ENCODE measurements around the gene NEK11. TPM values are rescaled to one million over a fixed set of nuclear protein-coding genes. Genes with fewer than 3 reads are reported as not detected.

NEK11 gene
- total RNA-seq, 1 donor from 2014 or later: 1.1 TPM

DNA sequence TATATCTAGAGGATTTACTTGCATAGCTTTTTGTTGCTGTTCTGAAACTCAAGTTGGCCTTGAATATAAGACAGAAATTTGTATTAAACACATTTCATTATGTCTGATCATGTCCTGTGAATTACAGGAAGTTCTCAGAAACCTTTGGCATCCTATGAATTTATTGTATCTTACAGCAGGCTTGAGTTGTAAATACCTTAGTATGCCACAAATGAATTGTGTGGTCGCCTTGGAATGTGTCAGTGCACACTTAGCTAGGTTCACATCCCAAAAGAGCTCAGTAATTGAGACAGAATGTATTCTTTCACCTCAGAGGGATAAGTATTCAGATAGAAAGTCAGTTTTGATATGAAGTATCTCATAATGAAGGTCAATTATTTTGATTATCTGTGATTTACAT, 83.4 kb downstream of the NEK11 start:
- Mint-ChIP-seq H3K9me3 (no peaks in the 10 kb centered on the region), H3K27me3 (no peaks in the 10 kb centered on the region), H3K27ac (no peak overlapping the region), H3K4me3 (no peak overlapping the region), H3K36me3 (ENCODE audit: low read depth) (no peaks in the 10 kb centered on the region), H3K4me1 (no peaks in the 10 kb centered on the region)
- DNase-seq: no peak
- intact Hi-C loops (cut with micrococcal nuclease): no loop called here

DNA sequence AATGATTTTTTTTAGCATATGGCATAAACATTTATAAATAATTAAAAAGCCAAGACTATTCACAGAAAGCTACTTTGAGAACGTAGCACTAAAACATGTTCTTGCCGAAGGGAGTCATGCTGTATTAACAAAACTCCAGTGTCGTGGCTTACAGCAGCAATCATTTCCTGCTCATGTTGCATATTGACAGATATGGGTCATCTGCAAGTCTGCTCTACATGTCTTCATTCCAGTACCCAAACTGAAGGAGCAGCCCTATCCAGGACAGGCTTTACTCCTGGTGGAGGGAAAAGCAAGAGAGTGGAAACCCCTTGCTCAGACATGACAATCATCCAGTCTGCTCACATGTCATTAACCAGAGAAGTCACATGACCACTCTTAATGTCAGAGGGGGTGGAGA, 87.6 kb downstream of the NEK11 start:
- H3K27me3 Mint-ChIP-seq: no peaks in the 10 kb centered on the region
- H3K36me3 Mint-ChIP-seq (ENCODE audit: low read depth): no peaks in the 10 kb centered on the region
- DNase-seq: no peak
- H3K4me1 Mint-ChIP-seq: no peaks in the 10 kb centered on the region
- peaks cover 13% of the 10 kb centered on the region for H3K9me3 Mint-ChIP-seq
- H3K27ac Mint-ChIP-seq: no peak overlapping the region
- H3K4me3 Mint-ChIP-seq: no peak overlapping the region
- intact Hi-C loops (cut with micrococcal nuclease): no loop called here

DNA sequence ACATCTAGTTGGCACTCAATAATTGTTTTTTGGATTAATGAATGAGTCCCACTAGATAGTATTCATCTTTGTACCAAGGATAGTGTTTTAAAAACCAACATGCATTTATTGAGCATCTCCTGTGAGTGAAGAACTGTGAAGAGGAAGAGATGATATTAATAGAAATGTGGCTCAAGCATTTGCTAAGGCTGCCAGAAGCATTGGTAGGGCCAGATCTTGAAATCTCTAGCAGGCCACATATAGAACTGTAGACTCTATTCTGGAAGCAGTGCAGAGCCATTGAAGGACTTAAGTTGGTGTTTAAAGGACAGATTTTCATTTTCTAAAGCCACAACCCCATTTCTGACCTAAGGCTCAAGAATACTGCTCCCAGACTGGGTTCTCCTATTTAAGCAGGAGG, 99.0 kb downstream of the NEK11 start:
- H3K36me3 Mint-ChIP-seq (ENCODE audit: low read depth): no peaks in the 10 kb centered on the region
- no peaks in the 10 kb centered on the region for H3K4me1 Mint-ChIP-seq
- H3K27ac Mint-ChIP-seq: no peak overlapping the region
- no peak for DNase-seq
- intact Hi-C loops (cut with micrococcal nuclease): no loop called here
- no peak overlapping the region for H3K4me3 Mint-ChIP-seq
- peaks cover 9% of the 10 kb centered on the region for H3K9me3 Mint-ChIP-seq
- no peaks in the 10 kb centered on the region for H3K27me3 Mint-ChIP-seq

DNA sequence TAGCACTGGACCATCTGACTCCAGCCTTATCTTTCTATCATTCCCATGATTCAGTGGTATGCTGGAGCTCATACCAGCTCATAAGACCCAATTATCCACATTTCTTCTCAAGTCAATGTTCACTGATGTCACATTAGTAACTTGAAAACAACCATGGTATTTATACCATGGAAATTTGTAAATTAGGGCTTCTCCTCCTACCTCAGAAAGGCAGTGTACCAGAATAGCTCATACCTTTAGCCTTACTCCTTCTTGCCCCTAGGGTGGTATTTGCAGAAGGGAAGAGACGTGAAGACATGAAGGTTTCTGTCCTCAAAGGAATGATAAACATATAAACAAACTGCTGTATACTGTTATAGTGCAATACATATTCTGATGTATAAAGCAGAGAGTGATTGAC, 114.2 kb downstream of the NEK11 start:
- Mint-ChIP-seq H3K4me3 (no peak overlapping the region), H3K27ac (no peak overlapping the region), H3K4me1 (no peaks in the 10 kb centered on the region), H3K36me3 (ENCODE audit: low read depth) (no peaks in the 10 kb centered on the region), H3K9me3 (no peaks in the 10 kb centered on the region), H3K27me3 (no peaks in the 10 kb centered on the region)
- no peak for DNase-seq
- intact Hi-C loops (cut with micrococcal nuclease): no loop called here

DNA sequence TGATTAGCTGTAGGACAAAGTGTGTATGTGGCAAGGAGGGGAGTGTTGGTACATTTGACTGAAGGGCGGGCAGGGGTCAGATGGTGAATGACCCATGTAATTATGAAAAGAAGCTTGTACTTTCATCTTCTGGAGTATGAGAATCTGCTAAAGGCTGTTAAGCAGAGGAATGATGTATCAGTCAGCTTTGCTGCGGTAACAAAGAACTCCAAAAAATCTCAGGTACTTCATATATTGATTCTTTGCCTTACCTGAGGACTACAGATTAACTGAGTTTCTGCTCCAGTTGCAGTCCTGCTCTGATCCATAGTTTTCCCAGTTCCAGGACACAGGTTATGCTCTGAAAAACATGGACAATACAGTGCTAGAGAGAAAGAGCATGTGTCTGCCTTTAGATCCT, 115.1 kb downstream of the NEK11 start:
- Mint-ChIP-seq H3K36me3 (ENCODE audit: low read depth) (no peaks in the 10 kb centered on the region), H3K4me3 (no peak overlapping the region), H3K27ac (no peak overlapping the region), H3K9me3 (no peaks in the 10 kb centered on the region), H3K27me3 (no peaks in the 10 kb centered on the region), H3K4me1 (no peaks in the 10 kb centered on the region)
- DNase-seq: no peak
- intact Hi-C loops (cut with micrococcal nuclease): no loop called here

DNA sequence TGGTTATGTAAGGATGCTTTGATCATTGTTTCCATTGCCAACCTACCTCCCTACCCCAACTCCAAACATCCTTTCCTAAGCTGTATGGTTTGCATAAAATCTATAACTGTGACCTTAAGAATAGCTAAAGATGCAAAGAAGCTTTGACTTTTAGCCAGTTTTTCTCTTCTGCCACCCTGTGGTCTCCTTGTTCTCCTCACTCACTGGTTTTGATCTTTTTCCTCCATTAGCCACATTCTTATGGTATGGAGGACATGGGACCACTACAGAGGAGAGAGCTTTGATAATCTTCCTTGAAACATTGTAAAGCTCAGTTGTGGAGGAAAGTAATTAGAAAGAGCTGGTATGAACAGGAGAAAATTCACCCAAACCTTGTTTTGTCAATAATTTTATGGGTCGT, 115.9 kb downstream of the NEK11 start:
- no peak for DNase-seq
- intact Hi-C loops (cut with micrococcal nuclease): no loop called here
- H3K36me3 Mint-ChIP-seq (ENCODE audit: low read depth): no peaks in the 10 kb centered on the region
- no peak overlapping the region for H3K4me3 Mint-ChIP-seq
- no peaks in the 10 kb centered on the region for H3K4me1 Mint-ChIP-seq
- H3K27ac Mint-ChIP-seq: no peak overlapping the region
- H3K9me3 Mint-ChIP-seq: no peaks in the 10 kb centered on the region
- no peaks in the 10 kb centered on the region for H3K27me3 Mint-ChIP-seq

GRCh38 chr3:131143802-131144201, 117.1 kb downstream of the NEK11 start:
- H3K36me3 Mint-ChIP-seq (ENCODE audit: low read depth): no peaks in the 10 kb centered on the region
- H3K27me3 Mint-ChIP-seq: no peaks in the 10 kb centered on the region
- H3K27ac Mint-ChIP-seq: no peak overlapping the region
- no peaks in the 10 kb centered on the region for H3K9me3 Mint-ChIP-seq
- H3K4me1 Mint-ChIP-seq: no peaks in the 10 kb centered on the region
- intact Hi-C loops (cut with micrococcal nuclease): no loop called here
- no peak for DNase-seq
- H3K4me3 Mint-ChIP-seq: no peak overlapping the region

DNA sequence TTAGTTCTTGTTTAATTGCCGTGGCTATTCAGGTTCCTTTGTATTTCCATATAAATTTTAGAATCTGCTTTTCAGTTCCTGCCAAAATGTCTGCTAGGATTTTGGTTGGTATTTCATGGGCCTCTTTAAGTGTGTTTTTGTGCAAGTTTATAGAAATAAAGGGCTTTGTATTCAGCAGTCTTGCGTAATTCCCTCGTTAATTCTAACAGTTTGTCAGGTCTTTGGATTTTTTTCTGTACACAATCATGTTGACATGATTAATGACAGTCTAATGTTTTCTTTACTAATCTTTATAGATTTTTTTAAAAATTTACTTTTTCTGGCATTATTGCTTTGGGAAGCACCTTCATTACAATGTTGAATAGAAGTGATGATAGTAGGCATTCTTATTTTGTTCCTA, 120.9 kb downstream of the NEK11 start:
- peaks cover 3% of the 10 kb centered on the region for H3K27me3 Mint-ChIP-seq
- no peak overlapping the region for H3K27ac Mint-ChIP-seq
- H3K4me3 Mint-ChIP-seq: no peak overlapping the region
- H3K9me3 Mint-ChIP-seq: no peaks in the 10 kb centered on the region
- no peaks in the 10 kb centered on the region for H3K36me3 Mint-ChIP-seq (ENCODE audit: low read depth)
- DNase-seq: no peak
- H3K4me1 Mint-ChIP-seq: no peaks in the 10 kb centered on the region
- intact Hi-C loops (cut with micrococcal nuclease): no loop called here

DNA sequence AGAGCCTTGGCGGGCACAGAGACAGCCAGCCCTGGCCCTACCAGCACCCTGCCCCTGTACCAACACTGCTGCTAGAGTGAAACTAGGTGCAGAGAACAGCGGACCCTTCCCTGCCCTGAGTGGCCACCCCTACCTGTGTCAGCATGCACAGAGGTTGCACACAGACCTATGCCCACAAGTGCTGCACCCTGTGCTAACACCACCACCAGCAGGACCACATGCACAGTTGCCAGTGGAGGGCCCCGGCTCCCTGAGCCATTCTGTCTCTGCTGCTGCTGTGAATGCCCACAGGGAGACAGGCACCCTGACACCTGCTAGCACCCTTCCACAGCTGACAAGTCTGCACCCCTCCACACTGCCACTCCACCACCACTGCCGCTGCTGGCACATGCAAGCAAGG, 131.8 kb downstream of the NEK11 start:
- Mint-ChIP-seq H3K4me1 (no peaks in the 10 kb centered on the region), H3K27me3 (peaks cover 10% of the 10 kb centered on the region), H3K4me3 (no peak overlapping the region), H3K27ac (no peak overlapping the region), H3K9me3 (no peaks in the 10 kb centered on the region), H3K36me3 (ENCODE audit: low read depth) (no peaks in the 10 kb centered on the region)
- intact Hi-C loops (cut with micrococcal nuclease): no loop called here
- DNase-seq: no peak

DNA sequence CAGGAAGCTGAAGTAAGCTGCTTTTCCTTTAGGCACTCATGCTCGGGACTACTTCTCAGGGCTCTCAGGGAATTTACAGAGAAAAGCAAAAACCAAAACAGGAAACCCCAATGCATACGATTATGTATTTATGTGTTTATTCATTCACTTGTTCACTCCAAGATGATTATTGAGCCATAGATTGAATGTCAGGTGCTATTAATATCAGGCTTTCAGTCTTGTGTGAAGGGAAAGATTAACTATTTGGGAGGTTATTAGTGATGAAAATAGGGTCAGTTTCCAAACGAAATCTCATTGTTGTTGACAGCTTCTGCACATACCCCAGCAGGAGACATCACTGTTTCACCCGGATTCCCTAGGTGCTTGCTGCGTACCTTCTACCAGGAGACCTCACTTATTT, 135.8 kb downstream of the NEK11 start:
- Mint-ChIP-seq H3K27ac (no peak overlapping the region), H3K4me3 (no peak overlapping the region), H3K9me3 (no peaks in the 10 kb centered on the region), H3K36me3 (ENCODE audit: low read depth) (no peaks in the 10 kb centered on the region), H3K4me1 (no peaks in the 10 kb centered on the region), H3K27me3 (peaks cover 9% of the 10 kb centered on the region)
- intact Hi-C loops (cut with micrococcal nuclease): loop anchor here (10.0 kb wide), 1 partner anchor 128 kb away; no protein-coding TSS in a partner anchor
- no peak for DNase-seq

- H3K36me3 Mint-ChIP-seq (ENCODE audit: low read depth): no peaks in the 10 kb centered on the region
- no peak for DNase-seq
- no peak overlapping the region for H3K4me3 Mint-ChIP-seq
- intact Hi-C loops (cut with micrococcal nuclease): loop anchor here (10.0 kb wide), 1 partner anchor 133 kb away; no protein-coding TSS in a partner anchor
- no peaks in the 10 kb centered on the region for H3K9me3 Mint-ChIP-seq
- no peaks in the 10 kb centered on the region for H3K4me1 Mint-ChIP-seq
- no peak overlapping the region for H3K27ac Mint-ChIP-seq
- H3K27me3 Mint-ChIP-seq: peaks cover 6% of the 10 kb centered on the region
Observed at GRCh38 chr3:131167867-131168266, 141.2 kb downstream of the NEK11 start.

DNA sequence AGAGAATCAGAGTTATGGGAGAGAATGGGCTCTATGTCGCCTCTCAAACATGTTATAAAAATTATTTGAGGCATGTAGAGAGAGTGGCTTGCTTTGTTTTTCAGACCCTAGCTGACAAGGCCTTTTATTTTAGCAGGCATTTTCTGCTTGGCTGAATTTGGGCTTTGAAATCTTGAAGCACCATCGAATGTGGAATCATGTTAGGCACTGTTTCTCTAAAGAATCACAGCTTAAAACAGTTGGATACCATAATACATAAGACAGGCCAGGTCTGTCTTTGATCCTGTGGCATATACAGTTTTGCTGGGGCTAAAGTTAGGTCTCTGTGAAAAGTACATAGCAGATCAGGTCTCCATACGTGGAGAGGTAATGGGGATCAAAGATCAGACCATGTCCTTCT, 142.7 kb downstream of the NEK11 start:
- Mint-ChIP-seq H3K27me3 (no peaks in the 10 kb centered on the region), H3K4me3 (no peak overlapping the region), H3K27ac (no peak overlapping the region), H3K9me3 (no peaks in the 10 kb centered on the region), H3K36me3 (ENCODE audit: low read depth) (no peaks in the 10 kb centered on the region), H3K4me1 (peaks cover 5% of the 10 kb centered on the region)
- DNase-seq: no peak
- intact Hi-C loops (cut with micrococcal nuclease): loop anchor here (10.0 kb wide), 1 partner anchor 135 kb away; no protein-coding TSS in a partner anchor

DNA sequence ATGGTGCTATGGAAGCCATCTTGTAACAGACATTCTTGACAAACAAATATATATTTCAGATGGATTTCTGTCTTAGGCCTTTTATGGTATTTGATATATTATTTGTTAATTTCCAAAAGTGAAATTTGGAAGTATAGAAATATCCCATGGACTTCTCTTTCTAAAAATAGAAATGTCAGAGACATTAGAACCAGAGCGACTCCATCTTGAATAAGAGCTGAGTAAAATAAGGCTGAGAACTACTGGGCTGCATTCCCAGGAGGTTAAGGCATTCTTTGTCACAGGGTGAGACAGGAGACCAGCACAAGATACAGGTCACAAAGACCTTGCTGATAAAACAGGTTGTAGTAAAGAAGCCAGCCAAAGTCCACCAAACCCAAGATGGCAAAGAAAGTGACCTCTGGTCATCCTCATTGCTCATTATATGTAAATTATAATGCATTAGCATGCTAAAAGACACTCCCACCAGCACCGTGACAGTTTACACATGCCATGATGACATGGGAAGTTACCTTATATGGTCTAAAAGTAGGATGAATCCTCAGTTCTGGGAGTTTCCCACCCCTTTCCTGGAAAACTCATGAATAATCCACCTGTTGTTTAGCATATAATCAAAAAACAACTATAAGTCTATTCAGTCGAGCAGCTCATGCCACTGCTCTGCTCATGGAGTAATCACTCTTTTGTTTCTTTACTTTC, 146.0 kb downstream of the NEK11 start:
- Mint-ChIP-seq H3K4me3 (no peak overlapping the region), H3K27me3 (no peaks in the 10 kb centered on the region), H3K36me3 (ENCODE audit: low read depth) (no peaks in the 10 kb centered on the region), H3K9me3 (no peaks in the 10 kb centered on the region), H3K4me1 (peaks cover 10% of the 10 kb centered on the region), H3K27ac (no peak overlapping the region)
- DNase-seq: no peak
- intact Hi-C loops (cut with micrococcal nuclease): no loop called here

- no peaks in the 10 kb centered on the region for H3K36me3 Mint-ChIP-seq (ENCODE audit: low read depth)
- no peak overlapping the region for H3K27ac Mint-ChIP-seq
- H3K4me1 Mint-ChIP-seq: peaks cover 10% of the 10 kb centered on the region
- peak; percentile 78 for DNase-seq
- H3K27me3 Mint-ChIP-seq: no peaks in the 10 kb centered on the region
- H3K9me3 Mint-ChIP-seq: no peaks in the 10 kb centered on the region
- intact Hi-C loops (cut with micrococcal nuclease): no loop called here
- H3K4me3 Mint-ChIP-seq: no peak overlapping the region
Observed at GRCh38 chr3:131174752-131175151, 148.1 kb downstream of the NEK11 start.

DNA sequence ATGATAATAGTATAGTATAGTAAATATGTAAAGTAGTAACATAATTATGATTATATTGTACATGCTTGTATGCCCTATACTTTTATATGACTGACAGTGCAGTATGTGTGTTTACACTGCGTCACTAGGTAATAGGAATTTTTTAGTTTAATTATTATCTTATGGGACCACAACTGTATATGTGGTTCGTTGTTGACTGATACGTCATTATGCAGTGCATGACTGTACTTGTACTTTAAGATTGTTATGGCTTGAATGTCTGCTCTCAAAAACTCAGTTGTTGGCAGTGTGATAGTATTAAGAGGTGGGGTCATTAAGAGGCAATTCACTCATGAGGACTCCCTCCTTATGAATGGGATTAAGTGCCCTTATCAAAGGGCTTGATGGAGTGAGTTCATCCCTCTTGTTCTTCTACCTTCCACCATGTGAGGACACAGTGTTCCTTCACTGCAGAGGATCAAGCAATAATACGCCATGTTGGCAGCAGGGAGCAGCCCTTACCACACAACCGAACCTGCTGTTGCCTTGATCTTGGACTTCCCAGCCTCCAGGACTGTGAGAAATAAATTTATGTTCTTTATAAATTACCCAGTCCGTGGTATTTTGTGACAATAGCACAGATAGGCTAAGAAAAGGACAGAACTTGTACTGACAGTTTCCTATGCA, 152.2 kb downstream of the NEK11 start:
- Mint-ChIP-seq H3K36me3 (ENCODE audit: low read depth) (no peaks in the 10 kb centered on the region), H3K27me3 (no peaks in the 10 kb centered on the region), H3K4me3 (no peak overlapping the region), H3K4me1 (peaks cover 6% of the 10 kb centered on the region), H3K9me3 (peaks cover 7% of the 10 kb centered on the region), H3K27ac (no peak overlapping the region)
- DNase-seq: no peak
- intact Hi-C loops (cut with micrococcal nuclease): no loop called here

Measured in activated CD4-positive, alpha-beta T cell treated with anti-CD3 and anti-CD28 coated beads, Interleukin-2, amount 10 ng/mL, durations not matched to agents 24 days and 14 days (primary cell).